Panc1 (cell line): Measurements from ENCODE around the gene TMPRSS3. TPM values are rescaled to one million over a fixed set of nuclear protein-coding genes. Genes with fewer than 3 reads are reported as not detected.

ENCODE experiments used
- ATAC-seq: fragments of 200-7000 bp; cut with Tn5 transposase; 2 replicates; pipeline ENCODE4 v1.9.1; 2020; ENCODE audit warnings: mild to moderate bottlenecking, moderate library complexity
- BruUV-seq: library from RNA; stranded (reverse); fragments of 400-500 nt; replicated peaks from 2 replicates; lab custom pipeline; 2021; lab: Mats Ljungman, UMichigan
- CTCF ChIA-PET: fragments of 300-600 bp; sonication (Branson Sonifier 250); formaldehyde crosslinking; loops from one replicate; lab custom pipeline; 2022; ENCODE audit warnings: antibody characterized with exemption; lab: Charles Lee
- POLR2A ChIA-PET: fragments of 300-600 bp; sonication (Branson Sonifier 250); formaldehyde crosslinking; loops from one replicate; lab custom pipeline; 2022; ENCODE audit warnings: antibody characterized with exemption; lab: Charles Lee
- DNase-seq: peaks from one replicate; pipeline ENCODE4 v3.0.0-alpha.2; 2010; ENCODE audit warnings: low read depth, low spot score
- H3K27ac ChIP-seq: 2 replicates; pipeline ENCODE4 v1.5.1; 2011; ENCODE audit warnings: mild to moderate bottlenecking, low read length, inconsistent platforms
- H3K27me3 ChIP-seq: fragments of 200-500 bp; sonication (Bioruptor generic); 2 replicates; pipeline ENCODE4 v1.6.0; 2014; ENCODE audit warnings: low read length, inconsistent platforms; ENCODE audit not compliant: control insufficient read depth, insufficient read depth
- H3K36me3 ChIP-seq: fragments of 200-500 bp; sonication (Bioruptor generic); 2 replicates; pipeline ENCODE4 v1.5.1; 2014; ENCODE audit warnings: inconsistent platforms, mild to moderate bottlenecking, low read length, moderate library complexity; ENCODE audit not compliant: control insufficient read depth, insufficient read depth
- H3K4me1 ChIP-seq: 2 replicates; pipeline ENCODE4 v1.5.1; 2011; ENCODE audit warnings: inconsistent platforms, mild to moderate bottlenecking, low read length, moderate library complexity; ENCODE audit not compliant: control insufficient read depth, insufficient read depth
- H3K4me3 ChIP-seq, 2 experiments: 2 replicates each; pipeline ENCODE4 v1.5.1; 2011 to 2012; ENCODE audit warnings: low read depth in 2 of 2, low read length in 2 of 2, mild to moderate bottlenecking in 2 of 2, inconsistent platforms in 1 of 2, moderate library complexity in 1 of 2
- H3K9me3 ChIP-seq: fragments of 200-500 bp; sonication (Bioruptor generic); 2 replicates; pipeline ENCODE4 v1.5.1; 2014; ENCODE audit warnings: low read depth, mild to moderate bottlenecking, inconsistent platforms, low read length, moderate library complexity; ENCODE audit not compliant: control insufficient read depth, insufficient read depth
- POLR2AphosphoS5 ChIP-seq: IDR thresholded peaks from 2 replicates; pipeline ENCODE4 v1.6.1; 2012; ENCODE audit warnings: mild to moderate bottlenecking, low read depth, low read length, moderate library complexity
- REST ChIP-seq, 2 experiments: IDR thresholded peaks; 2 replicates each; pipeline ENCODE4 v1.6.1; 2011 to 2012; ENCODE audit warnings: low read depth in 2 of 2, control low read depth in 1 of 2, low read length in 1 of 2, mild to moderate bottlenecking in 1 of 2, moderate library complexity in 1 of 2; ENCODE audit not compliant: insufficient read depth in 1 of 2
- SIN3A ChIP-seq: IDR thresholded peaks from 2 replicates; pipeline ENCODE4 v1.6.1; 2012; ENCODE audit warnings: low read depth, mild to moderate bottlenecking, low read length, moderate library complexity, borderline replicate concordance; ENCODE audit not compliant: insufficient read depth
- TCF7L2 ChIP-seq: IDR thresholded peaks from 2 replicates; pipeline ENCODE4 v1.6.1; 2011; ENCODE audit warnings: mild to moderate bottlenecking, low read depth, low read length, inconsistent platforms
- in situ Hi-C: cut with HindIII; loops from 2 replicates; pipeline ENCODE4 v1.10.0; 2016; ENCODE audit warnings: low sequenced_read_pairs, low pct_unique_long_range_greater_than_20kb
- intact Hi-C: fragments of 100-400 bp; cut with micrococcal nuclease; formaldehyde crosslinking; loops from one replicate; pipeline ENCODE4 v1.10.0; 2022; ENCODE audit not compliant: unreplicated experiment
- total RNA-seq: library from RNA; stranded (reverse); gene quantifications from one replicate; pipeline ENCODE4 v1.2.1, GENCODE V29; 2021; ENCODE audit not compliant: unreplicated experiment
- TF ChIP-seq, protein P1 (sequence below): fragments of 450-650 bp; IDR thresholded peaks from 2 replicates; pipeline ENCODE4 v1.5.1; 2017; ENCODE audit warnings: mild to moderate bottlenecking

Gene TMPRSS3
- total RNA-seq, 1 experiment from 2014 or later, result not detected

DNA sequence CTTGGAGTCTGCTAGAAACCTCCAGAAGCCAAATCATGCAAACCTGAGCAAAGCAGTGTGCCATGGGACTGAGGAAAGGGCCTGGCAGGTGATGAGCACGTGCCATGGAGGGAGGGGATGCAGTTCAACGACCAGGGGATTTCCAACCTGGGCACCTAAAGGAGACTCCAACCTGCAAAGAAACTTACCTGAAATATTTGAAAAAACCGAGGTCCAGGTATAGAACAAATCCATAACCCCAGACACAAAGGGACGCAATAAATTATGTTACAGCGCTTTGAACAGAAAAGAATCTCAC lies 16.7 kb upstream of the TMPRSS3 start:
- TF ChIP-seq TCF7L2 (no peak), POLR2AphosphoS5 (no peak), SIN3A (no peak), REST (IDR thresholded peaks at IDR 0.05; ENCODE audit: insufficient read depth in 1 of 2, low read depth in 2 of 2, low read length in 1 of 2) (no peak)
- TF ChIP-seq, protein P1, sequence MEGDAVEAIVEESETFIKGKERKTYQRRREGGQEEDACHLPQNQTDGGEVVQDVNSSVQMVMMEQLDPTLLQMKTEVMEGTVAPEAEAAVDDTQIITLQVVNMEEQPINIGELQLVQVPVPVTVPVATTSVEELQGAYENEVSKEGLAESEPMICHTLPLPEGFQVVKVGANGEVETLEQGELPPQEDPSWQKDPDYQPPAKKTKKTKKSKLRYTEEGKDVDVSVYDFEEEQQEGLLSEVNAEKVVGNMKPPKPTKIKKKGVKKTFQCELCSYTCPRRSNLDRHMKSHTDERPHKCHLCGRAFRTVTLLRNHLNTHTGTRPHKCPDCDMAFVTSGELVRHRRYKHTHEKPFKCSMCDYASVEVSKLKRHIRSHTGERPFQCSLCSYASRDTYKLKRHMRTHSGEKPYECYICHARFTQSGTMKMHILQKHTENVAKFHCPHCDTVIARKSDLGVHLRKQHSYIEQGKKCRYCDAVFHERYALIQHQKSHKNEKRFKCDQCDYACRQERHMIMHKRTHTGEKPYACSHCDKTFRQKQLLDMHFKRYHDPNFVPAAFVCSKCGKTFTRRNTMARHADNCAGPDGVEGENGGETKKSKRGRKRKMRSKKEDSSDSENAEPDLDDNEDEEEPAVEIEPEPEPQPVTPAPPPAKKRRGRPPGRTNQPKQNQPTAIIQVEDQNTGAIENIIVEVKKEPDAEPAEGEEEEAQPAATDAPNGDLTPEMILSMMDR, result no peak

DNA sequence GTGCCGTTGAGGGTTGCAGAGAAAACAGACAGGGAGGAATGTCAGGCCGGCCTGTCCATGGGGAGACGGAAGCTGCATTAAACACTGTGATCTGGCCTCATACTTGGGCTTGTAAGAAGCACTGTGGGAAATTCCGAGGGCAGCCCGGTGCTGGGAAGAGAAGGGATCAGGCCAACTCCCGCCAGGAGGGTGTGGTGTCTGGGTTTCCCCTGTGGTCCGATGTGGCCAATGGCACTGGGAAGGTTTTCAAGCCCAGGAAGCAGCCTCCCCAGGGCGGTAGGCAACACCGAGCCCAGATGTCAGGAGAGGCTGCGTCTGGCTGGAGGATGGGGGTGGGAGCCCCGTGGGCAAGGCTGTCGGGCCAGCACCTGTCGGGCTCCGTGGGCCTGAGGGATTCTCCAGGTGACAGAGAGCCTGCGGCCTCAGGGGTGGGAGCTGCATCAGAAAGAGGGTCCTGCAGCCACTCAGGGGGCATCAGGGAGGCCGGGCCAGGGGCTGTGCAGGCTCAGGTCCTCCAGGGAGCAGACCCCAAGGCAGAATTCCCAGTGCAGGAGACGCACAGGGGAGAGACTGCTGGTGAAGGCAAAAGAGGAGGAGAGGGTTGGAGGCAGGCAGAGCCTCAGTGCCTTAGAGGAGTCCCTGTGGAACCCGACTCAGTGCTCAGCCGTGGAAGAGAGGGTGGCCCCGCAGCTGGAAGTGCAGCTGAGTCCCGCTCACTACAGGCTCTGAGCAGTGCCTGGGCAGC lies 16.2 kb upstream of the TMPRSS3 start:
- ChIA-PET CTCF (no interaction called here), POLR2A (no interaction called here)
- DNase-seq (no peak), ATAC-seq (peak; percentile 37; the same call in 1 of the 2 replicates)
- no peaks in the 10 kb centered on the region for H3K36me3 ChIP-seq
- H3K9me3 ChIP-seq, result no peaks in the 10 kb centered on the region
- in situ Hi-C loops (no loop called here), intact Hi-C loops (no loop called here)
- no peak overlapping the region for H3K27ac ChIP-seq
- TF ChIP-seq SIN3A, result no peak
- no peak for TF ChIP-seq POLR2AphosphoS5
- TF ChIP-seq REST (IDR thresholded peaks at IDR 0.05; ENCODE audit: insufficient read depth in 1 of 2, low read depth in 2 of 2, low read length in 1 of 2), result no peak
- TF ChIP-seq TCF7L2, result no peak
- TF ChIP-seq, protein P1, result no peak
- no peaks in the 10 kb centered on the region for H3K27me3 ChIP-seq
- no peak overlapping the region for H3K4me3 ChIP-seq
- BruUV-seq, result no TSS peak
- no peaks in the 10 kb centered on the region; the same call in 1 of the 2 replicates for H3K4me1 ChIP-seq

More for the DNA sequence above, 16.7 kb upstream of the TMPRSS3 start:
- BruUV-seq, result no TSS peak
- ATAC-seq (no peak), DNase-seq (no peak)
- Histone ChIP-seq H3K36me3 (no peaks in the 10 kb centered on the region), H3K27ac (no peak overlapping the region), H3K4me1 (no peaks in the 10 kb centered on the region; the same call in 1 of the 2 replicates), H3K27me3 (no peaks in the 10 kb centered on the region), H3K9me3 (no peaks in the 10 kb centered on the region), H3K4me3 (no peak overlapping the region)
- POLR2A ChIA-PET, result no interaction called here
- in situ Hi-C loops (no loop called here), intact Hi-C loops (no loop called here)
- CTCF ChIA-PET, result no interaction called here
